Measurements from ENCODE around the gene PPFIBP2. TPM values are rescaled to one million over a fixed set of nuclear protein-coding genes. Genes with fewer than 3 reads are reported as not detected.

The PPFIBP2 gene
- total and polyA plus RNA-seq, 2 of the 13 experiments (the other 11 are each of a cell fraction or from before 2014, with no cell fraction given) = 15.0 to 52.5 TPM

- TF ChIP-seq, protein P1, sequence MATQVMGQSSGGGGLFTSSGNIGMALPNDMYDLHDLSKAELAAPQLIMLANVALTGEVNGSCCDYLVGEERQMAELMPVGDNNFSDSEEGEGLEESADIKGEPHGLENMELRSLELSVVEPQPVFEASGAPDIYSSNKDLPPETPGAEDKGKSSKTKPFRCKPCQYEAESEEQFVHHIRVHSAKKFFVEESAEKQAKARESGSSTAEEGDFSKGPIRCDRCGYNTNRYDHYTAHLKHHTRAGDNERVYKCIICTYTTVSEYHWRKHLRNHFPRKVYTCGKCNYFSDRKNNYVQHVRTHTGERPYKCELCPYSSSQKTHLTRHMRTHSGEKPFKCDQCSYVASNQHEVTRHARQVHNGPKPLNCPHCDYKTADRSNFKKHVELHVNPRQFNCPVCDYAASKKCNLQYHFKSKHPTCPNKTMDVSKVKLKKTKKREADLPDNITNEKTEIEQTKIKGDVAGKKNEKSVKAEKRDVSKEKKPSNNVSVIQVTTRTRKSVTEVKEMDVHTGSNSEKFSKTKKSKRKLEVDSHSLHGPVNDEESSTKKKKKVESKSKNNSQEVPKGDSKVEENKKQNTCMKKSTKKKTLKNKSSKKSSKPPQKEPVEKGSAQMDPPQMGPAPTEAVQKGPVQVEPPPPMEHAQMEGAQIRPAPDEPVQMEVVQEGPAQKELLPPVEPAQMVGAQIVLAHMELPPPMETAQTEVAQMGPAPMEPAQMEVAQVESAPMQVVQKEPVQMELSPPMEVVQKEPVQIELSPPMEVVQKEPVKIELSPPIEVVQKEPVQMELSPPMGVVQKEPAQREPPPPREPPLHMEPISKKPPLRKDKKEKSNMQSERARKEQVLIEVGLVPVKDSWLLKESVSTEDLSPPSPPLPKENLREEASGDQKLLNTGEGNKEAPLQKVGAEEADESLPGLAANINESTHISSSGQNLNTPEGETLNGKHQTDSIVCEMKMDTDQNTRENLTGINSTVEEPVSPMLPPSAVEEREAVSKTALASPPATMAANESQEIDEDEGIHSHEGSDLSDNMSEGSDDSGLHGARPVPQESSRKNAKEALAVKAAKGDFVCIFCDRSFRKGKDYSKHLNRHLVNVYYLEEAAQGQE (IDR thresholded peaks at IDR 0.05; ENCODE audit: borderline replicate concordance in 1 of 2, low read depth in 1 of 2, low read length in 2 of 2) = no peak
- TF ChIP-seq SUZ12 (IDR thresholded peaks at IDR 0.05; ENCODE audit: low read depth, low read length) (no peak), ZNF772 (CRISPR knock-in tag; IDR thresholded peaks at IDR 0.05) (no peak), THAP7 (CRISPR knock-in tag; IDR thresholded peaks at IDR 0.05) (no peak), ZKSCAN1 (IDR thresholded peaks at IDR 0.05; ENCODE audit: low read length) (no peak), MLXIP (CRISPR knock-in tag; IDR thresholded peaks at IDR 0.05; ENCODE audit: borderline replicate concordance) (no peak), PPARG (CRISPR knock-in tag; conservative IDR thresholded peaks at IDR 0.05) (no peak), ZNF18 (CRISPR knock-in tag; IDR thresholded peaks at IDR 0.05; ENCODE audit: insufficient replicate concordance) (no peak), SIX4 (CRISPR knock-in tag; IDR thresholded peaks at IDR 0.05) (no peak), PHF20 (CRISPR knock-in tag; IDR thresholded peaks at IDR 0.05) (no peak), JUN (CRISPR knock-in tag; IDR thresholded peaks at IDR 0.05) (0 out of 2 replicates have a peak, but pooled peaks have one; percentile 36), ZNF841 (CRISPR knock-in tag; IDR thresholded peaks at IDR 0.05; ENCODE audit: borderline replicate concordance) (no peak), ZFY (CRISPR knock-in tag; IDR thresholded peaks at IDR 0.05) (no peak), ZNF850 (CRISPR knock-in tag; conservative IDR thresholded peaks at IDR 0.05) (no peak), ZNF724P (CRISPR knock-in tag; IDR thresholded peaks at IDR 0.05; ENCODE audit: borderline replicate concordance) (no peak), ZMYM4 (CRISPR knock-in tag; IDR thresholded peaks at IDR 0.05) (no peak), CREB1 (IDR thresholded peaks at IDR 0.05) (no peak), CREB1 (CRISPR knock-in tag; IDR thresholded peaks at IDR 0.05) (no peak), ZNF883 (CRISPR knock-in tag; IDR thresholded peaks at IDR 0.05; ENCODE audit: not compliant biosample characterization) (no peak), KDM1A (CRISPR knock-in tag; IDR thresholded peaks at IDR 0.05) (no peak), CCAR2 (optimal IDR thresholded peaks at IDR 0.05; ENCODE audit: low read depth, low read length) (no peak)
- TF ChIP-seq, protein P2, sequence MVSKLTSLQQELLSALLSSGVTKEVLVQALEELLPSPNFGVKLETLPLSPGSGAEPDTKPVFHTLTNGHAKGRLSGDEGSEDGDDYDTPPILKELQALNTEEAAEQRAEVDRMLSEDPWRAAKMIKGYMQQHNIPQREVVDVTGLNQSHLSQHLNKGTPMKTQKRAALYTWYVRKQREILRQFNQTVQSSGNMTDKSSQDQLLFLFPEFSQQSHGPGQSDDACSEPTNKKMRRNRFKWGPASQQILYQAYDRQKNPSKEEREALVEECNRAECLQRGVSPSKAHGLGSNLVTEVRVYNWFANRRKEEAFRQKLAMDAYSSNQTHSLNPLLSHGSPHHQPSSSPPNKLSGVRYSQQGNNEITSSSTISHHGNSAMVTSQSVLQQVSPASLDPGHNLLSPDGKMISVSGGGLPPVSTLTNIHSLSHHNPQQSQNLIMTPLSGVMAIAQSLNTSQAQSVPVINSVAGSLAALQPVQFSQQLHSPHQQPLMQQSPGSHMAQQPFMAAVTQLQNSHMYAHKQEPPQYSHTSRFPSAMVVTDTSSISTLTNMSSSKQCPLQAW (CRISPR knock-in tag; IDR thresholded peaks at IDR 0.05) = peak; percentile 68; the same call in 1 of the 2 replicates
These were observed 57.8 kb downstream of the PPFIBP2 start (continued) for GRCh38 chr11:7571640-7572000.
